NCI-H1694 (cell line): Measurements from ENCODE around the gene ACADM.
A peak's percentile ranks its signal among the peaks of the same experiment; 100 is the strongest.
"Not testable (repeated sequence)": the region's sequence is repeated elsewhere in the genome, so short reads cannot be mapped to it uniquely, and the experiment has no call there.

Experiments
- DNase-seq: peaks from one replicate; lab custom pipeline; 2025; lab: John Stamatoyannopoulos, UW

Gene ACADM

GRCh38 chr1:75736016-75736415 is 11.5 kb downstream of the ACADM start:
- no peak for DNase-seq

GRCh38 chr1:75742047-75742625 is 17.6 kb downstream of the ACADM start:
- DNase-seq = no peak

DNA sequence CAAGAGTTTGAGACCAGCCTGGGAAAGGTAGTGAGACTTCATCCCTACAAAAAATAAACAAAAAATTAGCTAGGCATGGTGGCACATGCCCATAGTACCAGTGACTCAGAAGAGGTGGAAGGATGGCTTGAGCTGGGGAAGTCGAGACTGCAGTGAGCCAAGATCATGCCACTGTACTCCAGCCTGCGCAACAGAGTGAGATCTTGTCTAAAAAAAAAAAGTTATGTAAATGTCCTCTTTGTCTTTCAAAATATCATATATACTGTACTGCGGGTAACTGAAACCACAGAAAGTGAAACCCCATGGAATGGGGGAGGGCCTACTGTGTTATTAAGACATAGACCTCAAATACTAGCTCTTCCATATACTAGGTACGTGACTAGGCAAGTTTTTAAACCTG is 20.8 kb downstream of the ACADM start:
- no peak for DNase-seq

DNA sequence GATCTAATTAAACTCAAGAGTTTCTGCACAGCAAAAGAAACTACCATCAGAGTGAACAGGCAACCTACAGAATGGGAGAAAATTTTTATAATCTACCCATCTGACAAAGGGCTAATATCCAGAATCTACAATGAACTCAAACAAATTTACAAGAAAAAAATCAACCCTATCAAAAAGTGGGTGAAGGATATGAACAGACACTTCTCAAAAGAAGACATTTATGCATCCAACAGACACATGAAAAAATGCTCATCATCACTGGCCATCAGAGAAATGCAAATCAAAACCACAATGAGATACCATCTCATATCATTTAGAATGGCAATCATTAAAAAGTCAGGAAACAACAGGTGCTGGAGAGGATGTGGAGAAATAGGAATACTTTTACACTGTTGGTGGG is 32.7 kb downstream of the ACADM start:
- DNase-seq = not testable (repeated sequence)

GRCh38 chr1:75758543-75758942 is 34.0 kb downstream of the ACADM start:
- not testable (repeated sequence) for DNase-seq

GRCh38 chr1:75764057-75764655 is 39.6 kb downstream of the ACADM start:
- DNase-seq = no peak

- DNase-seq = no peak
Observed at GRCh38 chr1:75765697-75766355, 41.3 kb downstream of the ACADM start.

- no peak for DNase-seq
Observed at GRCh38 chr1:75768016-75768415, 43.5 kb downstream of the ACADM start.

GRCh38 chr1:75770761-75771160 is 46.3 kb downstream of the ACADM start:
- DNase-seq = no peak

DNA sequence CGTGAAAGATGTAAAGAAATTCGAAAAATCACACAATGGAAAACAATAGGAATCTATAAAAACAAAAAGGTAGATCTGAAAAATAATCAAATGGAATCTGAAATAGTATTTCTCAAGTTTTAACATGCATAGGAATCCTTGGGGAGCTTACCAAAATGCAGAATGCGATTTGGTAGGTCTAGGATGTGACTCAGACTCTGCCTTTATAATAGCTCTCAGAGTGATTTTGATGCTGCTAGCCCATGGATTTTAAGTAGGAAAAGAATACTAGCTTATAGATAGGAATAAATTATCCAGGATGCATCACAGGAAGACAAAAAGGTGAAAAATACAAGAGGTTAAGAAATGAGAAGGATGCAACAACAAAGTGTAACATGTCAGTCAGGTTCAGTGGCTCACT is 47.5 kb downstream of the ACADM start:
- no peak for DNase-seq

DNA sequence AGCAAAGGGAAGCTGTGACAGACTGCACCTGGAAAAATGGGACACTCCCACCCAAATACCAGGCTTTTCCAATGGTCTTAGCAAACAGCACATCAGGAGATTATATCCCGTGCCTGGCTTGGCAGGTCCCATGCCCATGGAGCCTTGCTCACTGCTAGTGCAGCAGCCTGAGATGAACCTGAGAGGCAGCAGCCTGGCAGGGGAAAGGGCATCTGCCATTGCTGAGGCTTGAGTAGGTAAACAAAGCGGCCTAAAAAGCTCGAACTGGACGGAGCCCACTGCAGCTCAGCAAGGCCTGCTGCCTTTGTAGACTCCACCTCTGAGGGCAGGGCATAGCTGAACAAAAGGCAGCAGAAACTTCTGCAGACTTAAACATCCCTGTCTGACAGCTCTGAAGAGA is 53.3 kb downstream of the ACADM start:
- DNase-seq = not testable (repeated sequence)

- DNase-seq = not testable (repeated sequence)
Observed at GRCh38 chr1:75778694-75779093, 54.2 kb downstream of the ACADM start.

GRCh38 chr1:75780183-75780582 is 55.7 kb downstream of the ACADM start:
- DNase-seq = not testable (repeated sequence)

GRCh38 chr1:75783920-75784319 is 59.4 kb downstream of the ACADM start:
- DNase-seq = not testable (repeated sequence)

DNA sequence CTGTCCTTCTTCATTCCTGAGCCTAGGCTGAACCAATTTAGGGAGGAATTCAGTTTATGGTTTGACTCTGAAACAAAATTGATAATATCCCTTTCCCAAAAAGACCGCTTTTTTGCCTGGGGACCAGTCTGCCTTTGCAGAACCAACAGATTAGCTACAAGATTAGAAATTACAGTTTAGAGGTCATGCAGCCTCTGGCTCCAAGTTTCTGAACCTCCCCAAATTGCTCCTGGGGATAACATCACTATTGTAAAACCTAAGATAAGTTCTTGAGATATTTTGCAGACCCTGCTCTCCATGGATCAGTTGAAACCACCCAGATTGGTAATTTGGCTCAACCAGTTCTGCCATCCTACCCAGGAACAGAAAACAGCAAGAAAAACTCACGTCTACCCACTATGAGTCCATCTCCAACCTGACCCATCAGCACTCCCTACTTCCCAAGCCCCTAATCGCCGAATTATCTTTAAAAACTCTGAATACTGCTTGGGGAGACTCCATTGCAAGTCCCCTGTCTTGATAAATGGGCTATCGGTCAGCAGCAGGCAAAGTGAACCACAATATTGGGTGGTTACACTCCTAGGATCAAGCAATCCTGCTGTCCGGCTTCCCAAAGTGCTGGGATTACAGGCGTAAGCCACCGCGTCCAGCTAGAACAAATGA is 60.9 kb downstream of the ACADM start:
- DNase-seq = no peak

DNA sequence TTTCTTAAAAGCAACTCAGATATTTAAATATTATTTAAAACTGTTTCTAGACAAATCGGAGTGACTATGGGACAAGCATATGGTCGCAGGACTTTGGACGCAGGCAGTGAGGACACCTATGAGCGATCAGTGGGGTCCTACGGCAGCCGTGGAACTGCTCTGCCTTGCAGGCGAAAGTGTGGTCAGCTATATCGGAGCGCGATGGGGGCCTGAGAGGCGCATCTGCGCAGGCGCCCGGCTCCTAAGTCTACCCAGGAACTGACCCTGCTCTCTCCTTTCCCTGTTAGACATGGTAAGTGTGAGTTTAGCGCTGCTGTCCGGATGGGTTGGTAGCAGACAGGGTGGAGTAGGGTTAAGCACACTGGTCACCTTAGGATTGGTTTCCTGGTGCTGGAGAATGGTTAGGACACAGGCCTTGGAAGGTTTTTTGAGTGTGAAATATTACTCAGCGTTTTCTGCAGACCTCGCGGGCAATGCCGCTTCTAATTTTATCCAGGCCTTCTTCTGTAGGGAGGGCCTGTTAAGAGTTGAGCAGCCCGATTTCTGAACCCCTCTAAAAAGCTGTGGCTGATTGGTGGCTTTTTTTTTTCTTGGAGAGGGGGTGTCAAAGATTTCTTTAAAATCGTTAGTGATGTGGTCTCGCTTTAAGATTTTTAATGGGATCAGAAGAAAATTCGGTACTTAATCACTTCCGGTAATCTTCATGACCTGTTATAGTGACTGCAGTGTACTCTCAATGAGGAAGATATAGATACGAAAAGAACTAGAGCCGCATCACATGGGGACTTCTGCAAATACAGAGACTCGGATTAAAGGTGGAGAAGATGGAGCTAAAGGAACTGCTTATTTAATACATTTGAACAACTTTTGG is 61.7 kb downstream of the ACADM start, which contains the start of gene RABGGTB:
TSS of gene RABGGTB (plus strand) at position 274 of the 871 bp plus-strand sequence. CDS start at position 290, 16 bp downstream.
- DNase-seq = peak; percentile 94

DNA sequence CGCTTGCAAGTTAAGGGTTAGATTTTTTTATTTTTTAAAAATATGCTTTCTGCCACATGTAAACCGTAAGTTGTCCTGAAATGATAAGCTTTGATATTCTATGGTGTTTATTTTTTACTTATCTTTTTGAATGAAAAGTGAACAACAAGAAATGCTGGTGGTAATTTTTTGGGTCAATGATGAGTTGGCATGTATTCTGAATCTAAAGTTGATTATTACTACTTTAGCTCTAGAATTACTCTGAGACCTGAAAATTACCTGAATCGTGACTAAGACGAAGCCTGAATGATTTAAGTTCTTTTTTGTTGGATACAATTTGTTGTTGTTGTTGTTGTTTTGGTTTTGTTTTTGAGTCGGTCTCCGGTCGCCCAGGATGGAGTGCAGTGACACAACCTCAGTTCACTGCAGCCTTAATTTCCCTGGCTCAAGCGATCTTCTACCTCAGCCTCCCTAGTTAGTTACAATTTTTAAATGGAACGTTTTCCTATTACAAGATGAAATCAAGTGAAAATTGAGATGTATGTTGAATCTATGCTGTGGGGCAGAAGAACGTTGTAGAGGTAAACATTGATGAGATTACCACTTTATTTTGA is 62.5 kb downstream of the ACADM start:
- no peak for DNase-seq

DNA sequence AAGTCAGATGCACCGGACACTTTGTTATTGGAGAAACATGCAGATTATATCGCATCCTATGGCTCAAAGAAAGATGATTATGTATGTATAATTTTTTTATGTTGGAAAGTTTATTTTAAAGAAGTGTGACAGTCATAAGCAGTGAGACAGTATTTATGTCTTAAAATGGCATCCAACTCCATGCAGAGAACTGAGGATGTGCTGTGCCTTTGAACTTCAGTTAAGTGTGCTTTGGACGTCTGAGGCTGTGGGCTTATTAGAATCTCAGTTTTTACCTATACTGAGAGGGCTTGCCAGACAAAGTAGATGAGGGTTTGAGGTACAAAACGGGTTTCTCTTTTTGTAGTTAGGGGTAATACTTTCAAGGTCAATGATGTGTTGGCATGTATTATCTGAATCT is 63.0 kb downstream of the ACADM start:
- no peak for DNase-seq

DNA sequence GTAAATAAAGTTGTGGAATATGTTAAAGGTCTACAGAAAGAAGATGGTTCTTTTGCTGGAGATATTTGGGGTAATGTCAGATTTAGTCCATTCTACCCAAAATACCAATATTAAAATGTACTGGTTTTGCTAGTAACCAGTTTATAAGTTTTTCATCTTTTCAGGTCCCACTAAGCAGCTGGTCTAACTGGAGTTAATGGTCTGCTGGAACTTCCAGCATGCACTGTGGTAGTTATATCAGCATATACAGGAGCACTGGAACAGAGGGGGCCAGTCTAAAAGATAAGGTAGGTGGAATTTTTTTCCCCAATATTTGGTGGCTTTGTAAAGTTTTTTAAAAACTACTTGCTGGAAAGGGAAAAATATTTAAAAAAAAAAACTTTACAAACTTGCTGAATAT is 65.5 kb downstream of the ACADM start:
- no peak for DNase-seq

- DNase-seq = no peak
Observed at GRCh38 chr1:75791022-75791421, 66.5 kb downstream of the ACADM start.

DNA sequence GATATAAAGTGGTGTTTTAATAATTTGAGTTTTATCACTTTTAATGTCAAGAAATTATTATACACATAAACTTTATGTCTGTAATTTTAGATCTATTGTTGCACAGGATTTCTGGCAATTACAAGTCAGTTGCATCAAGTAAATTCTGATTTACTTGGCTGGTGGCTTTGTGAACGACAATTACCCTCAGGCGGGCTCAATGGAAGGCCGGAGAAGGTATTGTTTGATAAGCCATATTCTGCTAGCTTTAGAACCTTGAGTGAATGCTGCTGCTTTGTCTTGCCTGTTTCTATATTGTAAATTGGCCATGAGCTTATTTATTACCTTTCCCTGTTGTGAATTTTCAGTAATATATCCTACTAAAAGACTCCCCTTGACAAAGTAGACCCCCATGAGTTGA is 67.6 kb downstream of the ACADM start:
- DNase-seq = no peak

DNA sequence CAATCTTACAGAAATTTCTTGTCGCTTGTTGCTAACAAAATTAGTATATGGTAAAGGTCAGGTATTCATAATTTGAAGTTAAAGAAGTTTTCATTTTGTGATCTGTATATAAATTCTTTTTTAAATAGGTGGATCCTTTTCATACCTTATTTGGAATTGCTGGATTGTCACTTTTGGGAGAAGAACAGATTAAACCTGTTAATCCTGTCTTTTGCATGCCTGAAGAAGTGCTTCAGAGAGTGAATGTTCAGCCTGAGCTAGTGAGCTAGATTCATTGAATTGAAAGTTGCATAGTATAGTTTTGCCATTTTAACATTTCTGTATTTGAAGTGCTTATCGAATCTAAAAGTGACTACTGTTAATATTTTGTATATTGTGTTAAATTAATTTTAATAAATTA is 69.9 kb downstream of the ACADM start:
- DNase-seq = no peak
